Uterus (tissue), 2 donors: Measurements from ENCODE around the gene EPHA8.

ENCODE experiments used
- CTCF ChIP-seq, 4 experiments: fragments of 200-600 bp in 2 of 4; fragments of 450-650 bp in 2 of 4; sonication (generic) in 2 of 4; IDR thresholded peaks; one replicate each; pipeline ENCODE4 v1.5.1; 2016 to 2019; ENCODE audit warnings: antibody characterized with exemption in 4 of 4, mild to moderate bottlenecking in 2 of 4, moderate library complexity in 1 of 4
- POLR2A ChIP-seq, 2 donors: fragments of 450-650 bp; IDR thresholded peaks; one replicate each; pipeline ENCODE4 v1.6.1; 2016; ENCODE audit warnings: antibody characterized with exemption in 2 of 2, mild to moderate bottlenecking in 1 of 2, moderate library complexity in 1 of 2

GRCh38 chr1:22576617-22577016 lies 13.3 kb downstream of the EPHA8 start:
- TF ChIP-seq CTCF (IDR thresholded peaks at IDR 0.05) (no peak), POLR2A (IDR thresholded peaks at IDR 0.05) (no peak)
